Measurements from ENCODE around the gene MDFIC2.

MDFIC2 gene

DNA sequence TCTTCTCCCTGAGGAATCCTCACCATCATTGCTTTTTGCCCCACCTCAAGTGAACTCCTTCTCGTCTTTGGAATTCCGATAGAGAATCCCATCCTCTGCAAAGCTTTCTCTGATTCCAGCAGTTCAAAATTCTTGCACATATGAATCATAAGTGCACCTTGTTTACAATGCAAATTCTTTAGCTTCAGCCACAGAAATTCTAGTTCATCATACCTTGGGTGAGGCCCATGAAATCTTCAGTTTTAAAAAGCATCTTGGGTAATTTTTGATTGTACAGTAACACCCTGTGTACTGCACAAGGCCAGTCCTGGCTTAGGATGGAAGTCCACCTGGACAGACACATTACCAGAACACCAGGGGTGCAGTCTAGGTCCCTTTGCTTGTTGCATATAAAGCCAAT lies 30.8 kb downstream of the MDFIC2 start:
- Mint-ChIP-seq H3K4me3 (no peak overlapping the region), H3K9me3 (no peaks in the 10 kb centered on the region), H3K27me3 (peaks cover 9% of the 10 kb centered on the region), H3K4me1 (no peaks in the 10 kb centered on the region), H3K27ac (no peak overlapping the region)
- no peak for DNase-seq
- no peak for ATAC-seq

- Mint-ChIP-seq H3K4me3 (no peak overlapping the region), H3K9me3 (no peaks in the 10 kb centered on the region), H3K27ac (no peak overlapping the region), H3K4me1 (no peaks in the 10 kb centered on the region), H3K27me3 (peaks cover 9% of the 10 kb centered on the region)
- ATAC-seq (no peak), DNase-seq (no peak)
Observed at GRCh38 chr3:70277304-70277703, 35.1 kb downstream of the MDFIC2 start.

GRCh38 chr3:70276901-70277300 lies 35.5 kb downstream of the MDFIC2 start:
- DNase-seq (no peak), ATAC-seq (no peak)
- no peak overlapping the region for H3K4me3 Mint-ChIP-seq
- H3K4me1 Mint-ChIP-seq, result no peaks in the 10 kb centered on the region
- H3K9me3 Mint-ChIP-seq, result no peaks in the 10 kb centered on the region
- peaks cover 9% of the 10 kb centered on the region for H3K27me3 Mint-ChIP-seq
- H3K27ac Mint-ChIP-seq, result no peak overlapping the region

DNA sequence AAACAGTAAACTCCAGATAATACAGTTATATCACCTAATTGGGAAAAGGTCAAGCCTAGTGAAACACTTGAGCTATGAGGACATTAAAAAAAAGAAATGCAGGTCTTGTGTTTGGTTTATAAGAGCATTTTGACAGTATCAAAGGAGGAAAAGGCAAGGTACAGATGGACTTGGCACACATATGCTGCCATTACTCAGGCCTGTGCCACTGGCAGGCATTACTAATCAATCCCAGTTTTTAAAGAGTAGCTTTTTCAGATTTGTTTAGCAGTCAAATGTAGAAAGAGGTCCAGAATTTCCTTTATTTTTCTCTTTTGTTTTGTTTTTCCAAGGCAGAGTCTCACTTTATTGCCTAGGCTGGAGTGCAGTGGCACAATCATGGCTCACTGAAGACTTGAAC lies 38.9 kb downstream of the MDFIC2 start:
- H3K27me3 Mint-ChIP-seq, result no peaks in the 10 kb centered on the region
- no peaks in the 10 kb centered on the region for H3K9me3 Mint-ChIP-seq
- no peak overlapping the region for H3K4me3 Mint-ChIP-seq
- DNase-seq, result no peak
- no peak overlapping the region for H3K27ac Mint-ChIP-seq
- no peak for ATAC-seq
- H3K4me1 Mint-ChIP-seq, result no peaks in the 10 kb centered on the region

GRCh38 chr3:70272798-70273197 lies 39.6 kb downstream of the MDFIC2 start:
- H3K4me3 Mint-ChIP-seq, result no peak overlapping the region
- no peaks in the 10 kb centered on the region for H3K9me3 Mint-ChIP-seq
- no peak overlapping the region for H3K27ac Mint-ChIP-seq
- H3K4me1 Mint-ChIP-seq, result no peaks in the 10 kb centered on the region
- no peaks in the 10 kb centered on the region for H3K27me3 Mint-ChIP-seq
- ATAC-seq, result no peak
- DNase-seq, result no peak

DNA sequence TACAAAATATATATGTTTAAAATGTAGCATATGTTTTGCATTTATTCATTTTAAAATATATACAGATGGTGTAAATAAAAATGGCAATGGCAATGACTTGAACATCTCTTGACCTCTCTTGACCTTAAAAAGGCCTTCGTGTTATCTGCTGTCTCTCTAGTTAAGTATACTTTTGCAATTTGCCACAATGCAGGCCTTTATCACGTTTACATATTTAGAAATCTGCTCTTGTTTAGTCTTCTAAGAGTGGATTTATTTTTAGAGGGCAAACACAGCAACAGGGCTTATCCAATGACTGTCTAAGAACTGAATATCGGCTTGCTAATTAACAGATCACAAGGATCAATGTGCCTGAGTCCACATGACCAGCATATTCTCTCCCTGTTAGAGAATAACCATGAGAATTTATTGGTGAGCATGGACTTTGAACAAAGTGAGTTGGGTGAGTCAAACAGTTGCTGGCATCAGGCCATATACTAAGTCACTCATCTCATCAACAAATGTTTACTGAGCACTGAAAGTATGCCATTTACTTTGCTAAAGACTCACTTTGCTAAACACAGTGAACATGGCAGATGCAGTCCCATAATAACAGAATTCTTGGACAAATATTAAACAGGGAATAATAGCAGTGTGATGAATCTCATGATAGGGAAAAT lies 48.2 kb downstream of the MDFIC2 start:
- no peak overlapping the region for H3K4me3 Mint-ChIP-seq
- no peak overlapping the region for H3K27ac Mint-ChIP-seq
- H3K4me1 Mint-ChIP-seq, result no peaks in the 10 kb centered on the region
- DNase-seq, result no peak
- no peaks in the 10 kb centered on the region for H3K27me3 Mint-ChIP-seq
- no peaks in the 10 kb centered on the region for H3K9me3 Mint-ChIP-seq
- ATAC-seq, result no peak

GRCh38 chr3:70261283-70261682 lies 51.2 kb downstream of the MDFIC2 start:
- no peak for DNase-seq
- no peaks in the 10 kb centered on the region for H3K9me3 Mint-ChIP-seq
- no peak overlapping the region for H3K4me3 Mint-ChIP-seq
- no peak for ATAC-seq
- no peaks in the 10 kb centered on the region for H3K4me1 Mint-ChIP-seq
- no peaks in the 10 kb centered on the region for H3K27me3 Mint-ChIP-seq
- H3K27ac Mint-ChIP-seq, result no peak overlapping the region

DNA sequence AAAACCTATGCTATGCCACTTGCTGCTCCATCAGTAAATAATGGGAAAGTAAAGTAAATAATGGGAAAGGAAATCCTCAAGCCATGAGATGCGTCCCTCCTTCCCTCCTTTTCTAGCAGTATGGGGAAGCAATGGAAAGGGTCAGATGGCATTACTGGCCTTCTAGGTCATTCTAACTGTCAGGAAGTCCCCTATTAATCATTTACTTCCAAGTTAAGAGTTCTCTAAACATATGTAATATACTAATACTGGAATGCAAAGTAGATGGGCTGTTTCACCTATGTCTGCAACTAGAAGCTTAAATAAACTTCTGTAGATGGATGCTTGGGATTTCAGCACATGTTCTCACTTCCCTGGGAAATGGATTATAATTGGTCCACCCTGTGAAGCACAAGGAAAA lies 55.9 kb downstream of the MDFIC2 start:
- Mint-ChIP-seq H3K4me3 (no peak overlapping the region), H3K9me3 (no peaks in the 10 kb centered on the region), H3K4me1 (no peaks in the 10 kb centered on the region), H3K27me3 (no peaks in the 10 kb centered on the region), H3K27ac (no peak overlapping the region)
- no peak for DNase-seq
- no peak for ATAC-seq

- H3K27me3 Mint-ChIP-seq, result no peaks in the 10 kb centered on the region
Observed at GRCh38 chr3:70250492-70250891, 61.9 kb downstream of the MDFIC2 start.

DNA sequence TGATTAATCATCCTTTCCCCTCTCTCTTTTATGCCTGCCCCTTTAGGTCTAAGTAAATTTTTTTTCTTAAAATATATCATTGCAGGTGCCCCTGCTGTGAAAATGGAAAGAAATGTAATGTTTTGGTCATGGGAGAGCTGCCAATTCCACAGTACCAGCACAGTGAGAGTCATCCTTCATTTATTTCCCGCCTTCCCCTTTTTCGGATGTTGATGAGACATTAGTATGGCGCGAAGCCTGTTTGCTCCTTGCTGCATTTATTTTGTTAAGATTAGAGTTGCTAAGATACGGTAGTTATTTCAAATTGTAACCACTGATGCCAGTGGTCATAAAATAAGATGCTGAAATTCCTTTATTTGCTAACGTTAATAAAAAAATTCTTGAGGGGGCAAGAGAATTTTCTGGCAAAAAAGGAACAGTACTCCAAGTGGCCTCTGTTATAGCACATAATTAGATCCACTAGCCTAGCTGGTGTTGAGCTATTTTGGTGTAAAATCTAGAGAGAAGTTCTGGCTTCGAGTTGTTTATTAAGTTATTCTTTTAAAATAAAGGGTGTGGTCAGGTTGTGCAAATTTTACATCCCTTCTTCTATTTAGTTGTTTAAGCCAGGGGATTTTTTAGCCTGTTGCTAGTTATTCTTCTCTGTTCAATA lies 62.8 kb downstream of the MDFIC2 start:
- Mint-ChIP-seq H3K4me1 (no peaks in the 10 kb centered on the region), H3K4me3 (no peak overlapping the region), H3K27ac (no peak overlapping the region), H3K9me3 (peaks cover 5 to 8% of the 10 kb centered on the region in 2 donors), H3K27me3 (no peaks in the 10 kb centered on the region)
- no peak for ATAC-seq
- DNase-seq, result no peak

More at GRCh38 chr3:70250492-70250891, 61.9 kb downstream of the MDFIC2 start:
- H3K9me3 Mint-ChIP-seq, result peaks cover 5 to 8% of the 10 kb centered on the region in 2 donors
- no peaks in the 10 kb centered on the region for H3K4me1 Mint-ChIP-seq
- no peak overlapping the region for H3K4me3 Mint-ChIP-seq
- no peak overlapping the region for H3K27ac Mint-ChIP-seq
- ATAC-seq (no peak), DNase-seq (no peak)

DNA sequence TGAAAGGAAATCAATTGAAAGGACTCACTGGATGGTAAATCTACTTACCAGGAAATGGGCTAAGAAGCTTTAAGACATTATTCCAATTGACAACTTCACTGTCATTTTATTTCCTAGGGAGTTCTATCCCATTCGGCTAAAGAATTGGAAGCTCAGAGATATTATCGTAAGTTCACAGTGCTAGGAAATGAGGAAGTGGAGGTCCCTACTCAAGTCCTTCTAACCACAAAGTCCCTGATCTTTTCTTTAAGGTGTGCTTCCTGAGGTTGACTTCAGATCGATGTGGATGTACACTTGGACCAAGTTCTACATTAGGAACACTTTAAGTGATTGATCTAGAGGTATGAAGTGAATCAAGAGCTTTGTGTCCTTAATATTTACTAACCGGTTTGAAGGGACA lies 63.6 kb downstream of the MDFIC2 start:
- DNase-seq (no peak), ATAC-seq (no peak)
- H3K4me3 Mint-ChIP-seq, result no peak overlapping the region
- peaks cover 5 to 8% of the 10 kb centered on the region in 2 donors for H3K9me3 Mint-ChIP-seq
- peaks cover 4% of the 10 kb centered on the region for H3K27me3 Mint-ChIP-seq
- no peaks in the 10 kb centered on the region for H3K4me1 Mint-ChIP-seq
- no peak overlapping the region for H3K27ac Mint-ChIP-seq

DNA sequence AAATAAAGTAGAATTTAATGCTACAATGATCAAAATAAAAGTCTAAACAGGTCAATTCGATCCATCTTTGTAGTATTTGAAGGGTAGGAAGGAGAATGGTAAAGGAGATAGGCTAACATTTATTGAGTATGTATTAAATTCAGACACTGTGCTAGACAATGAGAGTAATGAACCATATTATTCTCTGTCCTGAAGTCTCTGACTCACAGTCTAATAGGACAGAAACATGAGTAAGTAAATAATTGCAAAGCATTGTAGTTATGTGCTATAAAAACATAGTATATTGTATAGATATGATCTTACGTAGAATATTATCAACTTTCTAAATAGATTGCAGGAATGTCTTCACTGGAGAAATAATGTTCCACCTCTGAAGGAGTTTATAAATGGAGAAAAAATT lies 64.5 kb downstream of the MDFIC2 start:
- ATAC-seq (no peak), DNase-seq (no peak)
- no peak overlapping the region for H3K27ac Mint-ChIP-seq
- no peaks in the 10 kb centered on the region for H3K4me1 Mint-ChIP-seq
- H3K27me3 Mint-ChIP-seq, result peaks cover 6% of the 10 kb centered on the region
- H3K4me3 Mint-ChIP-seq, result no peak overlapping the region
- peaks cover 5 to 8% of the 10 kb centered on the region in 2 donors for H3K9me3 Mint-ChIP-seq

- Mint-ChIP-seq H3K27ac (no peak overlapping the region), H3K27me3 (peaks cover 6% of the 10 kb centered on the region), H3K4me1 (no peaks in the 10 kb centered on the region), H3K9me3 (peaks cover 5 to 8% of the 10 kb centered on the region in 2 donors), H3K4me3 (no peak overlapping the region)
- ATAC-seq (no peak), DNase-seq (no peak)
Observed at GRCh38 chr3:70245746-70246525, 66.5 kb downstream of the MDFIC2 start.

DNA sequence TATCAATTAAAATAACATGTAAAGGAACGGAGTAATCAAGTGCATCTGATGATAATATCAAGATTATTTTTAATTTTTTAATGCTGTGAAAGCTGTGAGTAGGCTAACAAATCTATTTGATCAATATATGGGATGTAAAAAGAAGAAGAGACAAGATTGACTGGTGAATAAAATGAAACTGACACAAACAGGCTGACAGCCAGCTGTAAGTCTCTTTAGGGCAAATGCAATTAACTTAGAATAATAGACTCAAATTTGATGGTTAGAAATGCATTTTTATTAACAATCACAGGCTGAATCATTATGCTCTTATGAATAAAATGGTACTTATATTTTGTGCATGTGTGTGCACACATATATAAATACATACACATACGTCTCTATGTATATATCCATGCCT lies 68.0 kb downstream of the MDFIC2 start:
- DNase-seq, result no peak
- Mint-ChIP-seq H3K27me3 (peaks cover 6% of the 10 kb centered on the region), H3K4me1 (no peaks in the 10 kb centered on the region), H3K4me3 (no peak overlapping the region), H3K27ac (no peak overlapping the region), H3K9me3 (peaks cover 5 to 8% of the 10 kb centered on the region in 2 donors)
- ATAC-seq, result no peak

- DNase-seq (no peak), ATAC-seq (no peak)
- H3K9me3 Mint-ChIP-seq, result peaks cover 5 to 6% of the 10 kb centered on the region in 2 donors
- H3K27ac Mint-ChIP-seq, result no peak overlapping the region
- no peaks in the 10 kb centered on the region for H3K4me1 Mint-ChIP-seq
- peaks cover 6% of the 10 kb centered on the region for H3K27me3 Mint-ChIP-seq
- no peak overlapping the region for H3K4me3 Mint-ChIP-seq
Observed at GRCh38 chr3:70242297-70242882, 70.0 kb downstream of the MDFIC2 start.

DNA sequence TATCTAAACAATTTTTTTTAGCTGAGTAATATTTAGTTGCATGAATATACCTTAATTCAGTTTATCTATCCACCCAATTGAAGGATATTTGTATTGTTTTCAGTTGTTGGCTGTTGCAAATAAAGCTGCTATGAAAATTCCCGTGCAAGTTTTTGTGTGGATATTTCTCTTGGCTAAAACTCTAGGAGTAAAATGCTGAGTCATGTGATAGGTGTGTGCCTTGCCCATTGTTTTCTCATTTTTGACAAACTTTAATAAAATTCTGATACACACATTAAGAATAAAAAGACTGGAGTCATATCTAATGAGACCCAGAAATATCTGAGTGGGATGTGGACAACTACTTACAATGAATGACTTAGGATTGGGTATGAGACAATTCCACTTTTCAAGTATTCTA lies 78.6 kb downstream of the MDFIC2 start:
- no peak for DNase-seq
- H3K9me3 Mint-ChIP-seq, result peaks cover 0 to 6% of the 10 kb centered on the region in 2 donors
- H3K27me3 Mint-ChIP-seq, result no peaks in the 10 kb centered on the region
- no peak overlapping the region for H3K4me3 Mint-ChIP-seq
- ATAC-seq, result no peak
- no peaks in the 10 kb centered on the region for H3K4me1 Mint-ChIP-seq
- no peak overlapping the region for H3K27ac Mint-ChIP-seq

Data from stimulated activated naive CD8-positive, alpha-beta T cell treated with anti-CD3 and anti-CD28 coated beads, Interleukin-15, amount 100 ng/mL, for 72 hours (primary cell).